ENCODE data around the gene FUT9.

The FUT9 gene

GRCh38 chr6:96142142-96142541, 126.4 kb downstream of the FUT9 start (continued):
- TF ChIP-seq PATZ1 (CRISPR knock-in tag; IDR thresholded peaks at IDR 0.05; ENCODE audit: borderline replicate concordance) (no peak), TOX (CRISPR knock-in tag; IDR thresholded peaks at IDR 0.05; ENCODE audit: borderline replicate concordance) (no peak), PPARA (CRISPR knock-in tag; IDR thresholded peaks at IDR 0.05; ENCODE audit: borderline replicate concordance) (no peak), RARB (CRISPR knock-in tag; IDR thresholded peaks at IDR 0.05) (no peak), ESRRG (CRISPR knock-in tag; IDR thresholded peaks at IDR 0.05) (no peak; the same call in 1 of the 2 replicates), CREB5 (CRISPR knock-in tag; IDR thresholded peaks at IDR 0.05; ENCODE audit: low read depth) (no peak), ZFP3 (CRISPR knock-in tag; IDR thresholded peaks at IDR 0.05) (no peak), BACH2 (CRISPR knock-in tag; IDR thresholded peaks at IDR 0.05; ENCODE audit: borderline replicate concordance) (no peak)

- TF ChIP-seq TOX (CRISPR knock-in tag; IDR thresholded peaks at IDR 0.05; ENCODE audit: borderline replicate concordance), result no peak
- TF ChIP-seq RARB (CRISPR knock-in tag; IDR thresholded peaks at IDR 0.05), result no peak
- no peak for ATAC-seq
Measured at GRCh38 chr6:96150431-96150830, 134.7 kb downstream of the FUT9 start.

GRCh38 chr6:96151707-96152106, 135.9 kb downstream of the FUT9 start:
- TF ChIP-seq CREB5 (CRISPR knock-in tag; IDR thresholded peaks at IDR 0.05; ENCODE audit: low read depth), result no peak
- no peak for TF ChIP-seq ZFP30 (CRISPR knock-in tag; IDR thresholded peaks at IDR 0.05)
- no peak for TF ChIP-seq SNAI2 (CRISPR knock-in tag; IDR thresholded peaks at IDR 0.05)
- no peak for TF ChIP-seq TCF4 (CRISPR knock-in tag; IDR thresholded peaks at IDR 0.05; ENCODE audit: borderline replicate concordance)
- no peak for TF ChIP-seq ARNTL (CRISPR knock-in tag; IDR thresholded peaks at IDR 0.05; ENCODE audit: borderline replicate concordance, low read depth)
- no peak for TF ChIP-seq TSHZ2 (CRISPR knock-in tag; IDR thresholded peaks at IDR 0.05)
- TF ChIP-seq ZNF70 (CRISPR knock-in tag; IDR thresholded peaks at IDR 0.05), result no peak
- no peak for TF ChIP-seq PATZ1 (CRISPR knock-in tag; IDR thresholded peaks at IDR 0.05; ENCODE audit: borderline replicate concordance)
- no peak for TF ChIP-seq PPARA (CRISPR knock-in tag; IDR thresholded peaks at IDR 0.05; ENCODE audit: borderline replicate concordance)
- TF ChIP-seq ESRRG (CRISPR knock-in tag; IDR thresholded peaks at IDR 0.05), result no peak
- no peak for TF ChIP-seq ZC3H10 (CRISPR knock-in tag; IDR thresholded peaks at IDR 0.05)
- no peak for TF ChIP-seq POU6F1 (CRISPR knock-in tag; IDR thresholded peaks at IDR 0.05; ENCODE audit: borderline replicate concordance, low read depth)
- no peak for TF ChIP-seq CSDC2 (CRISPR knock-in tag; IDR thresholded peaks at IDR 0.05)
- TF ChIP-seq OSR1 (CRISPR knock-in tag; IDR thresholded peaks at IDR 0.05), result no peak
- no peak for ATAC-seq
